ENCODE results near the gene CHI3L1.

Gene CHI3L1

GRCh38 chr1:203131548-203132200 lies 54.8 kb downstream of the CHI3L1 start:
- DNase-seq (ENCODE audit: low read depth), result no peak

DNA sequence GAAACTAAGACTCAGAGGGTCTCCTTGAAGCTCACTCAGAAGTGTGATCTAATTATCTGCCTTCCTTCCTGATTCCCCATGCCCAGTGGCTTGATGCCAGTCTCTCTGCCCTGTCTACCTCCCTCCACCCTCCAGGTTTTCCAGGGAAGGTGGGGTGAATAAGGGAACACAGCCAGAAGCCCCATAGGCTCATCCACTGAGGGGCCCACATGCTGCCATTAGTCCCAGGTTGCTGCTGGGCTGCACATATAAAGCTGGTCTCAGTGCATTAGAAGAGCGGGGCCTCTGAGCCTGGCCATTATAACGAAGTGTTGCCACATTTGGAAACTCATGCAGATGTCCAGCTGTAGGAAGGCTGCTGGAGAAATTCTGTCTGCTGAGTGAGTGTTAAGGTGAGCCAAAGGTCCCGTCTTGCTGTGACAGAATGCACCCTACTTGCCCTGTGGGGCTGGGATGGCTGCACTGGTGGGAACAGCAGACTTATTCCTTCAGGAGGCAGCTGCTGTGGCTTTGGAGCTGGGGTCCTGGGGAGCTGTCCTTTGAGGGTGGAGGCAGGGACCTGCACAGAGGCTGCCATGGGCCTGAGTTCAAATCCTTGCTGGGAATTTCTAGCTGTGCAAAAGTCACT lies 56.0 kb downstream of the CHI3L1 start:
- no peak for DNase-seq (ENCODE audit: low read depth)

- DNase-seq (ENCODE audit: low read depth), result no peak
These were observed 56.8 kb downstream of the CHI3L1 start for GRCh38 chr1:203129501-203130231.
